Measurements from ENCODE around the gene CHADL. TPM values are rescaled to one million over a fixed set of nuclear protein-coding genes. Genes with fewer than 3 reads are reported as not detected.

Gene CHADL
- total and polyA plus RNA-seq, 2 experiments from 2014 or later = 1.6 TPM; not detected in 1

DNA sequence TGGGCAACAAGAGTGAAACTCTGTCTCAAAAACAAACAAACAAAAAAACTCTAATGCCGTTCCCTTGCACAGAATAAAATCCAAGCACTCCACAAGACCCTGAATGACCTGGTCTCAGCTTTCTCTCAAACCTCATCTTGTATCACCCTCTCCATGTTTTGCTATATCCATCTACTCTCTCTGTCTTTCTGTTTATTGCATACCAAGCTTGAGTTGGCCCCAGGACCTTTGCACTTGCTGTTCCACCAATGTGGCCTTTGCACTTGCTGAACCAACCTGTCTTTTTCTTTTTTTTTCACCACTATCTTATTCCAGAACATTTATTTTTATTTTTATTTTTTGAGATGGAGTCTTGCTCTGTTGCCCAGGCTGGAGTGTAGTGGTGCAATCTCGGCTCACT lies 37.6 kb downstream of the CHADL start:
- Histone ChIP-seq H3K27me3 (ENCODE audit: insufficient read depth) (peaks cover 15% of the 10 kb centered on the region), H3F3A (replicated peaks; ENCODE audit: low read depth) (0 out of 2 replicates have a peak, but pooled peaks cover 9% of the 10 kb centered on the region), H3K4me1 (ENCODE audit: insufficient read depth) (no peaks in the 10 kb centered on the region; the same call in 1 of the 2 replicates), H3K4me2 (no peak overlapping the region), H2AFZ (no peak overlapping the region), H3K9me2 (ENCODE audit: insufficient read depth) (no peaks in the 10 kb centered on the region), H3K27ac (ENCODE audit: low read depth) (no peak overlapping the region), H3K36me3 (ENCODE audit: insufficient read depth) (no peaks in the 10 kb centered on the region), H3K4me3 (no peak overlapping the region), H3K79me2 (replicated peaks; ENCODE audit: insufficient read depth) (peaks cover 21% of the 10 kb centered on the region), H4K20me1 (replicated peaks; ENCODE audit: insufficient read depth) (no peaks in the 10 kb centered on the region)
- Mint-ChIP-seq H3K4me1 (peaks cover 3% of the 10 kb centered on the region), H3K27ac (no peak overlapping the region), H3K4me3 (no peak overlapping the region), H3K27me3 (ENCODE audit: insufficient read depth, low read depth, poor library complexity) (peaks cover 26% of the 10 kb centered on the region), H3K36me3 (ENCODE audit: low read depth) (no peaks in the 10 kb centered on the region), H3K9me3 (no peaks in the 10 kb centered on the region)
- DNase-seq (ENCODE audit: low spot score) (no peak), ATAC-seq (no peak)
- TF ChIP-seq POLR2AphosphoS5 (IDR thresholded peaks at IDR 0.05; ENCODE audit: low read depth) (no peak), CTCF (conservative IDR thresholded peaks at IDR 0.05; ENCODE audit: low read depth in 2 of 2) (no peak), NANOG (IDR thresholded peaks at IDR 0.05; ENCODE audit: borderline replicate concordance) (no peak), ZNF114 (CRISPR knock-in tag; IDR thresholded peaks at IDR 0.05) (no peak), EZH2 (IDR thresholded peaks at IDR 0.05; ENCODE audit: low read depth, unreplicated experiment) (no peak), ETS1 (IDR thresholded peaks at IDR 0.05) (no peak), CREB1 (CRISPR knock-in tag; IDR thresholded peaks at IDR 0.05; ENCODE audit: low read depth) (no peak), JUNB (IDR thresholded peaks at IDR 0.05; ENCODE audit: unreplicated experiment) (no peak)
- TF ChIP-seq, protein P1, sequence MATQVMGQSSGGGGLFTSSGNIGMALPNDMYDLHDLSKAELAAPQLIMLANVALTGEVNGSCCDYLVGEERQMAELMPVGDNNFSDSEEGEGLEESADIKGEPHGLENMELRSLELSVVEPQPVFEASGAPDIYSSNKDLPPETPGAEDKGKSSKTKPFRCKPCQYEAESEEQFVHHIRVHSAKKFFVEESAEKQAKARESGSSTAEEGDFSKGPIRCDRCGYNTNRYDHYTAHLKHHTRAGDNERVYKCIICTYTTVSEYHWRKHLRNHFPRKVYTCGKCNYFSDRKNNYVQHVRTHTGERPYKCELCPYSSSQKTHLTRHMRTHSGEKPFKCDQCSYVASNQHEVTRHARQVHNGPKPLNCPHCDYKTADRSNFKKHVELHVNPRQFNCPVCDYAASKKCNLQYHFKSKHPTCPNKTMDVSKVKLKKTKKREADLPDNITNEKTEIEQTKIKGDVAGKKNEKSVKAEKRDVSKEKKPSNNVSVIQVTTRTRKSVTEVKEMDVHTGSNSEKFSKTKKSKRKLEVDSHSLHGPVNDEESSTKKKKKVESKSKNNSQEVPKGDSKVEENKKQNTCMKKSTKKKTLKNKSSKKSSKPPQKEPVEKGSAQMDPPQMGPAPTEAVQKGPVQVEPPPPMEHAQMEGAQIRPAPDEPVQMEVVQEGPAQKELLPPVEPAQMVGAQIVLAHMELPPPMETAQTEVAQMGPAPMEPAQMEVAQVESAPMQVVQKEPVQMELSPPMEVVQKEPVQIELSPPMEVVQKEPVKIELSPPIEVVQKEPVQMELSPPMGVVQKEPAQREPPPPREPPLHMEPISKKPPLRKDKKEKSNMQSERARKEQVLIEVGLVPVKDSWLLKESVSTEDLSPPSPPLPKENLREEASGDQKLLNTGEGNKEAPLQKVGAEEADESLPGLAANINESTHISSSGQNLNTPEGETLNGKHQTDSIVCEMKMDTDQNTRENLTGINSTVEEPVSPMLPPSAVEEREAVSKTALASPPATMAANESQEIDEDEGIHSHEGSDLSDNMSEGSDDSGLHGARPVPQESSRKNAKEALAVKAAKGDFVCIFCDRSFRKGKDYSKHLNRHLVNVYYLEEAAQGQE (IDR thresholded peaks at IDR 0.05; ENCODE audit: unreplicated experiment) = no peak

DNA sequence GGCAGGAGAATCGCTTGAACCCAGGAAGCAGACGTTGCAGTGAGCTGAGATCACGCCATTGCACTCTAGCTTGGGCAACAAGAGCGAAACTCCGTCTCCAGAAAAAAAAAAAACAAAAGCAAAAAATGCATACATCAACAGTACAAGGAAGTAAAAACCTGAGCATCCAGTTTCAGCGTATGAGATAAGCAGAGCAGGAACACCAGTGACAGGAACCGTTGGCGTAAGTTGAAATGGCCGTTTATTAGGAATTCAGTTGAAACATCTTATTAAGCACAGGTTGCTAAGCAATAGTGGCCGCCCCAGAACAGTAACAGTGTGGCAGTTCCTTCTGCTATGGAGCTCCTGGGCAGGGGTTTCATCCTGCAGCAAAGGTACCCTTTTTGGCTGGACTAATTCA lies 39.6 kb downstream of the CHADL start:
- Histone ChIP-seq H3K27me3 (ENCODE audit: insufficient read depth) (peaks cover 30% of the 10 kb centered on the region), H4K20me1 (replicated peaks; ENCODE audit: insufficient read depth) (no peaks in the 10 kb centered on the region), H3K4me1 (ENCODE audit: insufficient read depth) (no peaks in the 10 kb centered on the region; the same call in 1 of the 2 replicates), H3K79me2 (replicated peaks; ENCODE audit: insufficient read depth) (peaks cover 8% of the 10 kb centered on the region; the same call in 1 of the 2 replicates), H3F3A (replicated peaks; ENCODE audit: low read depth) (peaks cover 15% of the 10 kb centered on the region), H3K27ac (ENCODE audit: low read depth) (no peak overlapping the region), H3K36me3 (ENCODE audit: insufficient read depth) (no peaks in the 10 kb centered on the region), H3K9me2 (ENCODE audit: insufficient read depth) (no peaks in the 10 kb centered on the region), H2AFZ (no peak overlapping the region), H3K4me2 (no peak overlapping the region), H3K4me3 (no peak overlapping the region)
- ATAC-seq (no peak), DNase-seq (ENCODE audit: low spot score) (no peak)
- Mint-ChIP-seq H3K4me1 (peaks cover 3% of the 10 kb centered on the region), H3K36me3 (ENCODE audit: low read depth) (no peaks in the 10 kb centered on the region), H3K9me3 (peaks cover 2% of the 10 kb centered on the region; the same call in 1 of the 3 replicates), H3K27ac (no peak overlapping the region), H3K27me3 (ENCODE audit: insufficient read depth, low read depth, poor library complexity) (peaks cover 41% of the 10 kb centered on the region), H3K4me3 (no peak overlapping the region)
- TF ChIP-seq NANOG (IDR thresholded peaks at IDR 0.05; ENCODE audit: borderline replicate concordance) (no peak), ETS1 (IDR thresholded peaks at IDR 0.05) (no peak), STAT1 (IDR thresholded peaks at IDR 0.05; ENCODE audit: unreplicated experiment) (no peak), CTCF (conservative IDR thresholded peaks at IDR 0.05; ENCODE audit: low read depth in 2 of 2) (no peak), ZNF114 (CRISPR knock-in tag; IDR thresholded peaks at IDR 0.05) (no peak)
- TF ChIP-seq, protein P1 (IDR thresholded peaks at IDR 0.05; ENCODE audit: unreplicated experiment) = no peak
